IMR-90 (cell line): ENCODE data around the gene ZNF350. TPM values are rescaled to one million over a fixed set of nuclear protein-coding genes. Genes with fewer than 3 reads are reported as not detected.
"Not testable (repeated sequence)": the region's sequence is repeated elsewhere in the genome, so short reads cannot be mapped to it uniquely, and the experiment has no call there.

Experiments used
- ATAC-seq: fragments of 200-7000 bp; cut with Tn5 transposase; 2 replicates; pipeline ENCODE4 v1.9.1; 2020; ENCODE audit warnings: low read depth, mild to moderate bottlenecking, moderate library complexity
- BruUV-seq: library from RNA; stranded (reverse); fragments of 400-500 nt; replicated peaks from 2 replicates; lab custom pipeline; 2021; lab: Mats Ljungman, UMichigan
- CTCF ChIA-PET: fragments of 300-600 bp; formaldehyde crosslinking; extraction: SDS; loops from one replicate; lab custom pipeline; 2021; ENCODE audit warnings: antibody characterized with exemption; lab: Yijun Ruan, JAX
- POLR2A ChIA-PET: fragments of 300-600 bp; sonication (Branson Sonifier 250); formaldehyde crosslinking; loops from one replicate; lab custom pipeline; 2022; ENCODE audit warnings: antibody characterized with exemption; ENCODE audit not compliant: unreplicated experiment; lab: Charles Lee
- DNase-seq: peaks from one replicate; pipeline ENCODE4 v3.0.0; 2013
- H2AFZ ChIP-seq: replicated peaks from 2 replicates; pipeline ENCODE3; 2013; ENCODE audit warnings: low read length, mild to moderate bottlenecking; ENCODE audit not compliant: poor library complexity
- H2AK5ac ChIP-seq: 2 replicates; pipeline ENCODE4 v1.6.1; 2013; ENCODE audit warnings: low read depth, low read length, inconsistent platforms
- H2AK9ac ChIP-seq: replicated peaks from 2 replicates; pipeline ENCODE3; 2013; ENCODE audit warnings: mild to moderate bottlenecking, low read depth, low read length, moderate library complexity; ENCODE audit not compliant: poor library complexity
- H2BK120ac ChIP-seq: 2 replicates; pipeline ENCODE4 v1.6.1; 2013; ENCODE audit warnings: low read depth, low read length, inconsistent platforms
- H2BK15ac ChIP-seq: 3 replicates; pipeline ENCODE4 v1.6.1; 2013; ENCODE audit warnings: low read depth, low read length, inconsistent platforms
- H2BK20ac ChIP-seq: 2 replicates; pipeline ENCODE4 v1.6.1; 2013; ENCODE audit warnings: low read depth, mild to moderate bottlenecking, inconsistent platforms, low read length, moderate library complexity
- H2BK5ac ChIP-seq: 2 replicates; pipeline ENCODE4 v1.6.1; 2013; ENCODE audit warnings: mild to moderate bottlenecking, low read depth, low read length, inconsistent platforms; ENCODE audit not compliant: poor library complexity, severe bottlenecking
- H3K14ac ChIP-seq: replicated peaks from 2 replicates; pipeline ENCODE4 v1.6.1; 2013; ENCODE audit warnings: low read depth, low read length, inconsistent platforms
- H3K18ac ChIP-seq: 2 replicates; pipeline ENCODE4 v1.6.1; 2013; ENCODE audit warnings: low read depth, low read length, control low read depth
- H3K23ac ChIP-seq: 2 replicates; pipeline ENCODE4 v1.6.1; 2013; ENCODE audit warnings: low read depth, low read length, inconsistent platforms
- H3K27ac ChIP-seq: 2 replicates; pipeline ENCODE4 v1.5.1; 2013; ENCODE audit warnings: mild to moderate bottlenecking, control low read depth, low read length; ENCODE audit not compliant: insufficient read depth
- H3K27me3 ChIP-seq: 2 replicates; pipeline ENCODE4 v1.6.1; 2013; ENCODE audit warnings: low read length; ENCODE audit not compliant: control insufficient read depth, insufficient read depth
- H3K36me3 ChIP-seq: 2 replicates; pipeline ENCODE4 v1.6.1; 2013; ENCODE audit warnings: low read length, mixed read lengths; ENCODE audit not compliant: control insufficient read depth, insufficient read depth
- H3K4ac ChIP-seq: 2 replicates; pipeline ENCODE4 v1.6.1; 2013; ENCODE audit warnings: low read depth, low read length, inconsistent platforms
- H3K4me1 ChIP-seq: 2 replicates; pipeline ENCODE4 v1.6.1; 2013; ENCODE audit warnings: low read length, mixed read lengths; ENCODE audit not compliant: control insufficient read depth, insufficient read depth
- H3K4me2 ChIP-seq: 2 replicates; pipeline ENCODE4 v1.6.1; 2013; ENCODE audit warnings: low read depth, mild to moderate bottlenecking, control low read depth, low read length, moderate library complexity
- H3K4me3 ChIP-seq: 2 replicates; pipeline ENCODE4 v1.5.1; 2013; ENCODE audit warnings: low read depth, mild to moderate bottlenecking, control low read depth, low read length, moderate library complexity; ENCODE audit not compliant: insufficient read depth
- H3K56ac ChIP-seq: 2 replicates; pipeline ENCODE4 v1.6.1; 2013; ENCODE audit warnings: low read length, inconsistent platforms; ENCODE audit not compliant: insufficient read depth; ENCODE audit errors: extremely low read depth
- H3K79me1 ChIP-seq, 2 experiments: 2 replicates each; pipeline ENCODE4 v1.6.1; 2013; ENCODE audit warnings: low read length in 2 of 2, inconsistent platforms in 1 of 2, low read depth in 1 of 2
- H3K9ac ChIP-seq: 2 replicates; pipeline ENCODE4 v1.6.1; 2013; ENCODE audit warnings: low read depth, low read length, control low read depth
- H3K9me1 ChIP-seq: 2 replicates; pipeline ENCODE4 v1.6.1; 2013; ENCODE audit warnings: low read length, inconsistent platforms; ENCODE audit not compliant: insufficient read depth
- H3K9me3 ChIP-seq: 2 replicates; pipeline ENCODE4 v1.6.1; 2013; ENCODE audit warnings: low read length; ENCODE audit not compliant: control insufficient read depth, insufficient read depth
- H4K20me1 ChIP-seq: 2 replicates; pipeline ENCODE4 v1.6.1; 2013; ENCODE audit warnings: low read length, inconsistent platforms; ENCODE audit not compliant: insufficient read depth
- H4K5ac ChIP-seq: 2 replicates; pipeline ENCODE4 v1.6.1; 2013; ENCODE audit warnings: mild to moderate bottlenecking, low read depth, low read length, control low read depth
- H4K8ac ChIP-seq, 2 experiments: 2 replicates each; pipeline ENCODE4 v1.6.1; 2013; ENCODE audit warnings: low read depth in 2 of 2, low read length in 2 of 2, control low read depth in 1 of 2, inconsistent platforms in 1 of 2
- H4K91ac ChIP-seq: 2 replicates; pipeline ENCODE4 v1.6.1; 2013; ENCODE audit warnings: low read depth, low read length, inconsistent platforms; ENCODE audit not compliant: insufficient read depth
- WGBS, 2 experiments: methylation state at CpG; one replicate each; pipeline versions ENCODE4 v1.1.5 to v1.1.7; 2013; ENCODE audit warnings: missing lambda C conversion rate in 2 of 2; ENCODE audit not compliant: insufficient read length in 1 of 2; ENCODE audit errors: extremely low coverage in 2 of 2; 5-methylcytosine and 5-hydroxymethylcytosine counted together
- dilution Hi-C: fragments of 300-500 bp; cut with HindIII; formaldehyde crosslinking; loops from one replicate; pipeline ENCODE4 v1.14.3; 2018; ENCODE audit warnings: low sequenced_read_pairs; ENCODE audit not compliant: unreplicated experiment
- in situ Hi-C: fragments of 300-500 bp; cut with MboI; formaldehyde crosslinking; loops from 3 replicates; pipeline ENCODE4 v1.14.3; 2019; ENCODE audit warnings: low sequenced_read_pairs, inconsistent platforms, mixed read lengths
- intact Hi-C: fragments of 100-400 bp; cut with micrococcal nuclease; formaldehyde crosslinking; loops from 2 replicates; pipeline ENCODE4 v1.10.0; 2022
- polyA plus RNA-seq, 3 experiments: library from polyadenylated mRNA; depleted of rRNA; stranded (reverse); fragments of >200 nt; gene quantifications; 2 replicates each; pipeline ENCODE4 v1.2.3, GENCODE V29; 2012; ENCODE audit warnings: low replicate concordance in 1 of 3
- total RNA-seq: library from RNA; depleted of rRNA; stranded (reverse); fragments of >200 nt; gene quantifications from 2 replicates; pipeline ENCODE4 v1.2.3, GENCODE V29; 2012

ZNF350 gene
- total and polyA plus RNA-seq, 2 of the 4 experiments (the other 2 are of a cell fraction) = 4.7 to 14.0 TPM

GRCh38 chr19:51980926-51981325 is 5.7 kb downstream of the ZNF350 start:
- H4K91ac ChIP-seq, H3K9ac ChIP-seq, H3K27ac ChIP-seq, H3K4me3 ChIP-seq, H3K4ac ChIP-seq, H3K23ac ChIP-seq, H3K18ac ChIP-seq, H3K56ac ChIP-seq, CTCF ChIA-PET, H2BK20ac ChIP-seq, BruUV-seq, intact Hi-C loops, H4K20me1 ChIP-seq, H2BK15ac ChIP-seq, ATAC-seq, H4K5ac ChIP-seq, in situ Hi-C loops, H3K27me3 ChIP-seq, H3K9me1 ChIP-seq, H2BK5ac ChIP-seq, H3K4me1 ChIP-seq, H3K4me2 ChIP-seq, H2AK5ac ChIP-seq, dilution Hi-C loops, H2BK120ac ChIP-seq, H2AFZ ChIP-seq, H2AK9ac ChIP-seq, DNase-seq, POLR2A ChIA-PET, H3K14ac ChIP-seq, H4K8ac ChIP-seq: not testable (repeated sequence)
- WGBS, 2 experiments = 83% methylated on average over 1 of the region's 6 CpGs; no CpG with 5 or more reads in 1 of the 2 experiments
- Histone ChIP-seq H3K9me3 (peaks cover 37% of the 10 kb centered on the region), H3K79me1 (peaks cover 14 to 30% of the 10 kb centered on the region in 2 experiments), H3K36me3 (peaks cover 17% of the 10 kb centered on the region)
